Type B pancreatic cell (in vitro differentiated cells): ENCODE measurements around the gene CAMTA1. TPM values are rescaled to one million over a fixed set of nuclear protein-coding genes. Genes with fewer than 3 reads are reported as not detected.

Experiments used
- DNase-seq: peaks from one replicate; pipeline ENCODE4 v3.0.0; 2021; ENCODE audit warnings: mixed read lengths; ENCODE audit not compliant: unreplicated experiment; ENCODE audit errors: extremely low spot score
- H3K27ac Mint-ChIP-seq: 2 replicates; pipeline ENCODE4 v1.8.0; 2021; ENCODE audit warnings: mild to moderate bottlenecking, mixed read lengths
- H3K27me3 Mint-ChIP-seq: 2 replicates; pipeline ENCODE4 v1.8.0; 2021; ENCODE audit warnings: mixed read lengths
- H3K36me3 Mint-ChIP-seq: 2 replicates; pipeline ENCODE4 v1.8.0; 2021; ENCODE audit warnings: mixed read lengths
- H3K4me1 Mint-ChIP-seq: one replicate; pipeline ENCODE4 v1.8.0; 2021; ENCODE audit warnings: mixed read lengths; ENCODE audit not compliant: unreplicated experiment
- H3K4me3 Mint-ChIP-seq: 2 replicates; pipeline ENCODE4 v1.8.0; 2021; ENCODE audit warnings: mild to moderate bottlenecking, mixed read lengths
- H3K9me3 Mint-ChIP-seq: 2 replicates; pipeline ENCODE4 v1.8.0; 2021; ENCODE audit warnings: mixed read lengths
- CTCF ChIP-seq: fragments of 200-600 bp; sonication (generic); conservative IDR thresholded peaks from 2 replicates; pipeline ENCODE4 v1.5.0; 2021; ENCODE audit warnings: antibody characterized with exemption, mild to moderate bottlenecking
- total RNA-seq: library from RNA; stranded (reverse); gene quantifications from 2 replicates; pipeline ENCODE4 v1.2.1, GENCODE V29; 2021; ENCODE audit warnings: low replicate concordance

Gene CAMTA1
- total RNA-seq, 1 donor from 2014 or later: 82.5 TPM

- DNase-seq: no peak
- Mint-ChIP-seq H3K4me1 (no peaks in the 10 kb centered on the region), H3K4me3 (no peak overlapping the region), H3K36me3 (no peaks in the 10 kb centered on the region), H3K9me3 (no peaks in the 10 kb centered on the region), H3K27me3 (peaks cover 51% of the 10 kb centered on the region), H3K27ac (no peak overlapping the region)
- TF ChIP-seq CTCF: no peak
Observed at GRCh38 chr1:7095343-7095964, 310.2 kb downstream of the CAMTA1 start.

DNA sequence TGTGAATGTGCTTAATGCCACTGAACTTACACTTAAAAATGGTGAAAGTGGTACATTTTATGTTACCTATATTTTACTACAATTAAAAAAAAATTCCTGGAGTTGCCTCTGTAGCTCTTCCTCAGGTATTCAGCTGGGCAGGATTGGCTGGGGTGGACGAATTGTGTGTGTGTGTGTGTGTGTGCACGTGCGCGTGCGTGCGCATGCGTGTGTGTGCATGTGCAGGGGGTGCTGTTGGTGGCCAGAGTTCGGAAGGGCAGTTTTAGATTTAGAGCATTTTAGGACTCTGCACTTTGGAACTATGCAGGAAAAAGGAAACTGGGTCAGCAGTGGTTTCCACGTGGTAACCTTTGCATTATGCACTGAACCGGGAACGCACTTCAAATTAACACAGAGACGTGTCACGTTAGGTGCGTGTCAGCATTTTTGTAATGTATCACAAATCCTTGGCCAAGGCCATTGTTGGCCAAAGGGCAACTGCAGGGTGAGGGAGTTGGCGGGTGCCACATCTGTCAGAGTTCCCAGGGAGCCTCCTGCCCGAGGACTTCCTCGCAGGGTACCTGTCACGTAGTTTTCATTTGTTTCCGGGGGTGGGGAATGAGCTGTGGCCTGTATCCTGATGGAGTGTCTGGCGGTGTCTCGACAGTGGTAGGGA is 312.8 kb downstream of the CAMTA1 start:
- Mint-ChIP-seq H3K4me3 (no peak overlapping the region), H3K4me1 (no peaks in the 10 kb centered on the region), H3K9me3 (no peaks in the 10 kb centered on the region), H3K27me3 (peaks cover 46% of the 10 kb centered on the region), H3K36me3 (no peaks in the 10 kb centered on the region), H3K27ac (peak overlapping the region; percentile 15)
- DNase-seq: no peak
- TF ChIP-seq CTCF: no peak

DNA sequence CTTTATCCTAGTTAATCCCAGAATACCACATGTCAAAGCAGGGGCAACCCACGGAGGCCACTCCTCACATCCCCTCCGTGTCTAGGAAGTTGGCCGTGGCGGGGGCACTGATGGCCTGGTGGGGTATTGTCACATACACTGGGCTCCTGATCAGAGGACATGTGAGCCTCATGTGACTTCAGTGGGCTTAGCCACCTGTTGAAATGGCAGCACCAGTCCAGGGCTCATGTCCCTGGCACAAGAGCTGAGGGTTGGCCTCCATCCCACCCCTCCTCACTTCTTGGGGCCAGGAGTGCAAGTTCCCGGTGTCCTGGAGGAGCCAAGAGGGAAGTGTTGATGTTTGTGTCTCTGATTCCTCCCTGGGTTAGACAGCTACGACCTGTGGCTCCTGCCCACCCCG is 313.4 kb downstream of the CAMTA1 start:
- no peaks in the 10 kb centered on the region for H3K4me1 Mint-ChIP-seq
- no peaks in the 10 kb centered on the region for H3K9me3 Mint-ChIP-seq
- peaks cover 45% of the 10 kb centered on the region for H3K27me3 Mint-ChIP-seq
- no peak overlapping the region for H3K27ac Mint-ChIP-seq
- no peak overlapping the region for H3K4me3 Mint-ChIP-seq
- H3K36me3 Mint-ChIP-seq: no peaks in the 10 kb centered on the region
- no peak for TF ChIP-seq CTCF
- DNase-seq: no peak

GRCh38 chr1:7100479-7100878 is 315.2 kb downstream of the CAMTA1 start:
- DNase-seq: no peak
- no peaks in the 10 kb centered on the region for H3K9me3 Mint-ChIP-seq
- H3K27ac Mint-ChIP-seq: no peak overlapping the region
- no peaks in the 10 kb centered on the region for H3K4me1 Mint-ChIP-seq
- H3K27me3 Mint-ChIP-seq: peaks cover 31% of the 10 kb centered on the region
- no peak for TF ChIP-seq CTCF
- H3K4me3 Mint-ChIP-seq: no peak overlapping the region
- H3K36me3 Mint-ChIP-seq: no peaks in the 10 kb centered on the region

DNA sequence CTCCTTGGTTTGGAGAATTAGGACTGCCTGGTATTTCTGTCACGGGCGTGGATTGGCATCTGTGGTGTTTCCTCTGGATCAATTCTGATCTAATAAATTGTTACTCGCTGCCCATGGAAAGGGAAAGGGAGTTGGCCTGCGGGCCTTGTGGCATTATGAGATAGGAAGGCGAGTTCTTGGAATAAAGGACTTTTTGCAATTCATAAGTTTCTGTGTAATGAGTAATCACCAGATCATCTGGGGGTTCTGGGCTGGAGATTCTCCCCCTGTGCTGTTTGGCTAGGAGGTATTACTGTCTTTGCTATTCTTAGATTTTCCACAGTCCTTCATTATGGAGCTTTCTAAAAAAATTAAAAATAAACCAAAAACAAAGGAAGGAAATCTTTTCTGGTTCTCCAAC is 315.9 kb downstream of the CAMTA1 start:
- Mint-ChIP-seq H3K9me3 (no peaks in the 10 kb centered on the region), H3K36me3 (no peaks in the 10 kb centered on the region), H3K27ac (no peak overlapping the region), H3K27me3 (peaks cover 28% of the 10 kb centered on the region), H3K4me3 (no peak overlapping the region), H3K4me1 (no peaks in the 10 kb centered on the region)
- TF ChIP-seq CTCF: no peak
- no peak for DNase-seq
